Pancreas (tissue), 10 donors: Measurements from ENCODE around the gene NOX5. TPM values are rescaled to one million over a fixed set of nuclear protein-coding genes. Genes with fewer than 3 reads are reported as not detected.

ENCODE experiments used
- ATAC-seq, 4 donors: fragments of 200-7000 bp; cut with Tn5 transposase; one replicate each; pipeline versions ENCODE4 v1.8.0 to v1.9.1; 2020; ENCODE audit warnings: mild to moderate bottlenecking in 4 of 4, moderate library complexity in 4 of 4
- DNase-seq, 6 donors: peaks; one replicate each; pipeline ENCODE4 v3.0.0-alpha.2; 2020
- FAIRE-seq: peaks from 2 replicates; lab custom pipeline; 2012; peaks lifted over from hg19 to GRCh38; lab: Jason Lieb, UNC
- H3K27ac ChIP-seq, 4 donors: fragments of 200-600 bp; sonication (generic); 1 replicate in 3 of 4; 2 replicates in 1 of 4; pipeline versions ENCODE4 v1.5.0 to v1.8.0; 2020
- H3K27me3 ChIP-seq, 4 donors: fragments of 200-600 bp; one replicate each; pipeline ENCODE4 v1.8.0; 2021
- H3K36me3 ChIP-seq, 3 donors: fragments of 200-600 bp; sonication (generic) in 1 of 3; one replicate each; pipeline versions ENCODE4 v1.5.0 to v1.8.0; 2020 to 2021
- H3K4me1 ChIP-seq, 3 donors: fragments of 200-600 bp; one replicate each; pipeline ENCODE4 v1.8.0; 2021
- H3K4me3 ChIP-seq, 4 donors: fragments of 200-600 bp; sonication (generic) in 2 of 4; one replicate each; pipeline versions ENCODE4 v1.5.0 to v1.8.0; 2020 to 2021
- H3K9me3 ChIP-seq, 4 donors: fragments of 200-600 bp; one replicate each; pipeline ENCODE4 v1.8.0; 2021
- WGBS, 2 donors: extraction: QIAGEN DNeasy Blood & Tissue Kit; methylation state at CpG; one replicate each; pipeline ENCODE4 v1.1.7; 2013; 5-methylcytosine and 5-hydroxymethylcytosine counted together
- intact Hi-C, 3 donors: fragments of 100-400 bp; cut with DNase I; formaldehyde crosslinking; loops; one replicate each; pipeline versions ENCODE4 v1.11.1 to v1.14.2; 2022
- polyA plus RNA-seq, 2 donors: library from polyadenylated mRNA; stranded (reverse); fragments of 200-250 nt; gene quantifications; one replicate each; pipeline ENCODE4 v1.2.3, GENCODE V29; 2013
- total RNA-seq, 6 donors: library from RNA; stranded (reverse); fragmentation: NEBNext Ultra II Directional in 4 of 6; extraction: Animal tissue kit (Norgen Biotek cat#: 25700) in 4 of 6; gene quantifications; one replicate each; pipeline versions ENCODE4 v1.2.1 to v1.2.4, GENCODE V29; 2021 to 2023
- TF ChIP-seq, protein P1 (sequence below), 4 donors: fragments of 200-600 bp; sonication (generic) in 3 of 4; IDR thresholded peaks; one replicate each; pipeline versions ENCODE4 v1.5.0 to v1.8.0; 2021; ENCODE audit warnings: antibody characterized with exemption in 4 of 4
- donor health status: healthy with polysubstance abuse.
- donor health status: DM: no; HTN: no; CAD: no; lungs with moderate emphysema.
- donor health status: DM: no; HTN: no; CAD: no.
- donor health status: control.
- donor health status: control.
- donor health status: Bipolar disorder and iron deficiency.
- donor health status: DM: yes; HTN: yes; CAD: no.
- donor health status: DM: no; HTN: no; CAD: no.
- donor health status: DM: no; HTN: no; CAD: no.
- donor health status: DM: yes; HTN: yes; CAD: no.

NOX5 gene
- total and polyA plus RNA-seq, 8 donors, result 0.04 to 0.26 (median 0.12) TPM; not detected in 3

DNA sequence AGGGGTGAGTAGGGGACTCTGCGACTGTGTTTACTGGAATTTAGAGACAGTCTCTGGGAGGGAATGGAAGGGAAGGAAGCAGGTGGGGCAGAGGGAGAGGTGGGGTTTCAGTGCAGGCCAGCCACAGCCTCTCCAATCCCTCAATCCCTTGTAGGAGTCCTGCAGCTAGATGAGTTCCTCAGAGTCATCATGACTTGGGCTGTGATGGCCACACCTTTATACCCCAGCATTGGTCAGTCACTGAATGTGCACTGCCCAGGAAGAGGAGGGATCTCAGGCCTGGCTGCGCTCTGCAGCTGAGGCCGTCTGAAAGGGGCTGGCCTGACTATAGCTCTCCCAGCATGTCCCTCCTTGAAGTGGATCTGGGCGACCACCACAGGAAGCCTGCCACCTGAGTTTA, 78.6 kb downstream of the NOX5 start:
- no peak overlapping the region for H3K4me3 ChIP-seq
- TF ChIP-seq, protein P1, sequence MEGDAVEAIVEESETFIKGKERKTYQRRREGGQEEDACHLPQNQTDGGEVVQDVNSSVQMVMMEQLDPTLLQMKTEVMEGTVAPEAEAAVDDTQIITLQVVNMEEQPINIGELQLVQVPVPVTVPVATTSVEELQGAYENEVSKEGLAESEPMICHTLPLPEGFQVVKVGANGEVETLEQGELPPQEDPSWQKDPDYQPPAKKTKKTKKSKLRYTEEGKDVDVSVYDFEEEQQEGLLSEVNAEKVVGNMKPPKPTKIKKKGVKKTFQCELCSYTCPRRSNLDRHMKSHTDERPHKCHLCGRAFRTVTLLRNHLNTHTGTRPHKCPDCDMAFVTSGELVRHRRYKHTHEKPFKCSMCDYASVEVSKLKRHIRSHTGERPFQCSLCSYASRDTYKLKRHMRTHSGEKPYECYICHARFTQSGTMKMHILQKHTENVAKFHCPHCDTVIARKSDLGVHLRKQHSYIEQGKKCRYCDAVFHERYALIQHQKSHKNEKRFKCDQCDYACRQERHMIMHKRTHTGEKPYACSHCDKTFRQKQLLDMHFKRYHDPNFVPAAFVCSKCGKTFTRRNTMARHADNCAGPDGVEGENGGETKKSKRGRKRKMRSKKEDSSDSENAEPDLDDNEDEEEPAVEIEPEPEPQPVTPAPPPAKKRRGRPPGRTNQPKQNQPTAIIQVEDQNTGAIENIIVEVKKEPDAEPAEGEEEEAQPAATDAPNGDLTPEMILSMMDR (IDR thresholded peaks at IDR 0.05), result no peak
- H3K27me3 ChIP-seq, result no peaks in the 10 kb centered on the region
- FAIRE-seq (no peak), ATAC-seq (peak in 1 of 4 donors; percentile 31), DNase-seq (no peak)
- no peaks in the 10 kb centered on the region for H3K4me1 ChIP-seq
- H3K27ac ChIP-seq, result no peak overlapping the region
- H3K36me3 ChIP-seq, result no peaks in the 10 kb centered on the region
- no peaks in the 10 kb centered on the region for H3K9me3 ChIP-seq
- 79 to 81% methylated on average over 4 of the region's 4 CpGs for WGBS, 2 donors
- intact Hi-C loops, result no loop called here

DNA sequence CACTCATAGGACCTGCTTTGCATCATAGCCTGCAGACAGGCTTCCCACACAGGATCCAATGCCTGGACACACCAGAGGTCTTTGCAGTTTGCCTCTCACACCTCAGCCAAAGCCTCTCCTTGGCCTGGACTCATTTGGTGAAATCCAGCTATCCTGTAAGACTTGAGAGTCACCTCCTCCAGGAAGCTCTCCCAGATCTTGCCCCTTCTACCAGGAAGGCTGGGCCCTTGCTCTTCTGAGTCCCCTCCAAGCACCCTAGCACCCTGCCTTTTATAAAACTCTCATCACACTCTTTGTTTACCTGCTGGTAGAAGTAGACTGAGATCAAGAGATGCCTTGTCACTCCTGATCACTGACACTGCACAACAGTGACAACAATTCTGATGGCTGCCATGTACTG, 79.1 kb downstream of the NOX5 start:
- no peak for DNase-seq
- no peak overlapping the region for H3K4me3 ChIP-seq
- no peak overlapping the region for H3K27ac ChIP-seq
- intact Hi-C loops, result no loop called here
- FAIRE-seq, result no peak
- no peak for ATAC-seq
- H3K27me3 ChIP-seq, result no peaks in the 10 kb centered on the region
- TF ChIP-seq, protein P1 (IDR thresholded peaks at IDR 0.05), result no peak
- H3K36me3 ChIP-seq, result no peaks in the 10 kb centered on the region
- no peaks in the 10 kb centered on the region for H3K9me3 ChIP-seq
- H3K4me1 ChIP-seq, result no peaks in the 10 kb centered on the region

DNA sequence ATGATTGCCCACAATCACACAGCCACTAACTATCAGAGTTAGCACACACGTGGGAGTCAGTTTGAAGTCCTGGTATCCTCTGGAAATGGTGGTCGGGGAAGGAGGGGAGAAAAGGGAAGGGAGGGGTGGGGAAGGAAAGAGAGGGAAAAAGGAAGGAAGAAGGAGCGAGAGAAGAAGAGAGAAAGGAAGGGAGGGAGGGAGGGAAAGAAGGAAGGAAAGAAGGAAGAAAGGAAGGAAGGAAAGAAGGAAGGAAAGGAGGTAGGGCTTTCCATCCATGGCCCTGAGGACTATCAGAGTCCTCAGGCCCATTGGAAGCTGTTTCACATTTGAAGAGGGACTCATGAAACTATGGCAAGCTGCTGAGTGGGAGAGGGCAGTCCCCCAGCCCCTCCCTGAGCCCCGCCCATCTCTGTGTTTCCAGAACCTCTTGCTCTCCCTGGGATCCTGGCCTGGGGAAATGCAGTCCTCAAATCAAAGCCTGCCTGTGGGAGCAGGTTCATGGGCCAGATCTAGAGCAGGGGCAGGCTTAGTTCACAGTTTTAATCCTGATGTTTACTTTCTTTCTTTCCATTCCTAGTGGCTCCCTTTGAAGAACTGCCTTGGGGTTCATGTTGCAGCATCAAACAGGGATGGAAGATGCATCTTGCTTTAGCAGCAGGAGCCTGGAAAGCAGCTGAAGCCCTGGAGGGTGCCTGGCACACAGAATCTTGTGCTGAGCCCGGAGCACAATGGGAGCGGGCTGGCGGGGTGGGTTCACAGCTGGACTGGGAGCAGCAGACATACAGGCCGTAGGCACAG, 79.8 kb downstream of the NOX5 start:
- no peak for DNase-seq
- no peaks in the 10 kb centered on the region for H3K27me3 ChIP-seq
- TF ChIP-seq, protein P1 (IDR thresholded peaks at IDR 0.05), result no peak
- H3K9me3 ChIP-seq, result no peaks in the 10 kb centered on the region
- H3K4me1 ChIP-seq, result no peaks in the 10 kb centered on the region
- FAIRE-seq, result no peak
- 74 to 79% methylated on average over 8 of the region's 8 CpGs for WGBS, 2 donors
- no peaks in the 10 kb centered on the region for H3K36me3 ChIP-seq
- intact Hi-C loops, result no loop called here
- no peak overlapping the region for H3K27ac ChIP-seq
- ATAC-seq, result no peak
- H3K4me3 ChIP-seq, result no peak overlapping the region

DNA sequence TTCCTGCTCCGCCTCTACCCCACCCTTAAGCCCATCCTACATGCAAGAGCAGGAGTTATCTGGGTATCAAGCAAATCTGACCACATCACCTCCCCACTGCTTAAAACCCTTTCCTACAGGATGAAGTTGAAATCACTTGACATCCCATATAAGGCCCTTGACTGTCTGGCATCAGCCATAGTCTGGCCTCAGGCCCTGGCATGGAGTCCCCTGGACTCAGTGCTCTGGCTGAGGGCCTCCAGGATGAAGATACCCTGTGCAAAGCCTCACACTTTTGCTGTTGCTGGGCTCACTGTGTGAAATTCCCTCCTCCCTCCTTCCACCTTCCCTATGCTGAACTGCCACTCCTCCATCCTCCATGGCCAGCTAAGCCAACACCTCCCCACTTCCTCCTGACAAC, 80.8 kb downstream of the NOX5 start:
- Histone ChIP-seq H3K9me3 (no peaks in the 10 kb centered on the region), H3K36me3 (no peaks in the 10 kb centered on the region), H3K4me1 (no peaks in the 10 kb centered on the region), H3K27me3 (no peaks in the 10 kb centered on the region), H3K4me3 (no peak overlapping the region), H3K27ac (no peak overlapping the region)
- ATAC-seq, result no peak
- 78 to 82% methylated on average over 1 of the region's 1 CpG for WGBS, 2 donors
- intact Hi-C loops, result no loop called here
- no peak for DNase-seq
- FAIRE-seq, result no peak
- TF ChIP-seq, protein P1 (IDR thresholded peaks at IDR 0.05), result no peak

DNA sequence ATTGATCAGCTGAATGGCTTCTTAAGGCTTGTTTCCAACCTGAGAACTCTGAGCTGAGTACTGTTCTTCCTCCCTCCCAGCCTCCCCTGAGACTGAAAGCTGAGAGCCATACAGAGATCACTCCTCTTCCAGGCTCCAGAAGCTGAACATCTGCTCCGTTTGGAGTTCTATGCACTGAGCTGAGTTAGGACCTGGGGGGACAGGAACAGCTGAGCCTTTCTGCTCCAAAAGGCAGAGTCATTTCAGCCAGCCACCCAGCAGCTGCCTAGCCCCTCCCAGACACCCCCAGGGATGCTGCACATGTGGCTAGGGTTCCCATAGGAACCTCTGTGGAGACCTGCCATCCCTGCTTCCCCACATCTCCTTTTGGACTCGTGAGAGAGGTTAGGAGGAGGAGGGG, 81.7 kb downstream of the NOX5 start:
- TF ChIP-seq, protein P1 (IDR thresholded peaks at IDR 0.05), result no peak
- FAIRE-seq, result no peak
- no peaks in the 10 kb centered on the region for H3K9me3 ChIP-seq

More for the DNA sequence above, 81.7 kb downstream of the NOX5 start:
- 47 to 61% methylated on average over 2 of the region's 2 CpGs for WGBS, 2 donors
- Histone ChIP-seq H3K4me3 (no peak overlapping the region), H3K27me3 (no peaks in the 10 kb centered on the region), H3K27ac (no peak overlapping the region), H3K4me1 (no peaks in the 10 kb centered on the region), H3K36me3 (no peaks in the 10 kb centered on the region)
- DNase-seq, result no peak
- intact Hi-C loops, result no loop called here
- ATAC-seq, result no peak
